Osteoblast (primary cell): Measurements from ENCODE around the gene SREBF2. TPM values are rescaled to one million over a fixed set of nuclear protein-coding genes. Genes with fewer than 3 reads are reported as not detected.

ENCODE experiments used
- DNase-seq: peaks from one replicate; pipeline ENCODE4 v3.0.0; 2011; ENCODE audit warnings: low spot score, mixed read lengths; ENCODE audit not compliant: insufficient read length; ENCODE audit errors: missing footprints
- H2AFZ ChIP-seq: 2 replicates; pipeline ENCODE4 v1.6.0; 2011; ENCODE audit warnings: mild to moderate bottlenecking, low read length
- H3K27ac ChIP-seq: 2 replicates; pipeline ENCODE4 v1.5.1; 2011; ENCODE audit warnings: mild to moderate bottlenecking, low read depth, low read length, moderate library complexity
- H3K27me3 ChIP-seq: 2 replicates; pipeline ENCODE4 v1.6.0; 2012; ENCODE audit warnings: mild to moderate bottlenecking, control low read depth, inconsistent platforms, low read length, moderate library complexity; ENCODE audit not compliant: insufficient read depth
- H3K36me3 ChIP-seq: 2 replicates; pipeline ENCODE4 v1.5.1; 2011; ENCODE audit warnings: mild to moderate bottlenecking, low read length, control low read depth, moderate library complexity; ENCODE audit not compliant: insufficient read depth
- H3K4me1 ChIP-seq: 2 replicates; pipeline ENCODE4 v1.5.1; 2011; ENCODE audit warnings: mild to moderate bottlenecking, low read length, control low read depth, moderate library complexity; ENCODE audit not compliant: insufficient read depth
- H3K4me2 ChIP-seq: 2 replicates; pipeline ENCODE4 v1.6.0; 2011; ENCODE audit warnings: mild to moderate bottlenecking, low read length; ENCODE audit not compliant: insufficient read depth
- H3K4me3 ChIP-seq: fragments of 200-600 bp; sonication (generic); 3 replicates; pipeline ENCODE4 v1.5.1; 2012; ENCODE audit warnings: mild to moderate bottlenecking, low read length, inconsistent platforms; ENCODE audit not compliant: insufficient read depth
- H3K79me2 ChIP-seq: 2 replicates; pipeline ENCODE4 v1.6.0; 2012; ENCODE audit warnings: mild to moderate bottlenecking, low read length, control low read depth, inconsistent platforms; ENCODE audit not compliant: insufficient read depth
- H3K9me3 ChIP-seq: 2 replicates; pipeline ENCODE4 v1.5.1; 2011; ENCODE audit warnings: low read depth, low read length, control low read depth
- H4K20me1 ChIP-seq: 2 replicates; pipeline ENCODE4 v1.6.0; 2012; ENCODE audit warnings: mild to moderate bottlenecking, low read length, control low read depth; ENCODE audit not compliant: insufficient read depth
- total RNA-seq: library from RNA; depleted of rRNA; stranded (reverse); fragments of >200 nt; gene quantifications from 2 replicates; pipeline ENCODE4 v1.2.3, GENCODE V29; 2012
- TF ChIP-seq, protein P1 (sequence below): IDR thresholded peaks from 2 replicates; pipeline ENCODE4 v1.5.1; 2011; ENCODE audit warnings: mild to moderate bottlenecking, low read depth, low read length, moderate library complexity; ENCODE audit errors: extremely low read depth

The SREBF2 gene
- total RNA-seq, 1 donor, result 80.3 TPM

DNA sequence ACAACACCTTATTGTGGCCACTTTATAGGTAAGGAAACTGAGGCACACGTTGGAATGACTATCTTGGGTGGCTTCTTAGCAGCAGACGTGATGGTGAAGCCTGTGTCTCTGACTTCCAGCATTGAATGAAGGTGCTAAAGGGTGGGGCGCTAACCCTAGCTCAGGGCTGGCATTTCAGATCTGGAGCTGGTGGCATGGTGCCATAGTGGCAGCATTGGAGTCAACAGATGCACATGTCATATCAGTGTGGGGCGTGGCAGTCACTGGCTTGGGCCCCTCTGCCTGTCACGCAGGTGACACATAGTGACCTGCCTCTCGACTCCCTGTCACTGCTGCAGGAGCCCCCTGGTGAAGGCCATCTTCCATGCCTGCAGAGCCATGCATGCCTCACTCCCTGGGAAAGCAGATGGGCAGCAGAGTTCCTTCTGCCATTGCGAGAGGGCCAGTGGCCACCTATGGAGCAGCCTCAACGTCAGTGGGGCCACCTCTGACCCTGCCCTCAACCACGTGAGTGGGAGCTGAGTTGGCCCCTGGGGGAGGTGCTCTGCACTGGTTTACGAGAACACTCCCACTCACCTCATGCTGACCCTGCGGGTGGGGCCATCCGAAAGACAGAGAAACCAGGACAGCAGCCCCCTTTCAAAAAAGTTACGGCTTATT, 67.2 kb downstream of the SREBF2 start:
- Histone ChIP-seq H4K20me1 (peaks cover 8% of the 10 kb centered on the region), H3K9me3 (no peaks in the 10 kb centered on the region), H3K79me2 (no peaks in the 10 kb centered on the region), H3K36me3 (peaks cover 37% of the 10 kb centered on the region), H3K4me2 (no peak overlapping the region), H3K27me3 (no peaks in the 10 kb centered on the region), H3K4me3 (no peak overlapping the region), H3K27ac (no peak overlapping the region), H2AFZ (no peak overlapping the region), H3K4me1 (no peaks in the 10 kb centered on the region)
- no peak for DNase-seq
- TF ChIP-seq, protein P1, sequence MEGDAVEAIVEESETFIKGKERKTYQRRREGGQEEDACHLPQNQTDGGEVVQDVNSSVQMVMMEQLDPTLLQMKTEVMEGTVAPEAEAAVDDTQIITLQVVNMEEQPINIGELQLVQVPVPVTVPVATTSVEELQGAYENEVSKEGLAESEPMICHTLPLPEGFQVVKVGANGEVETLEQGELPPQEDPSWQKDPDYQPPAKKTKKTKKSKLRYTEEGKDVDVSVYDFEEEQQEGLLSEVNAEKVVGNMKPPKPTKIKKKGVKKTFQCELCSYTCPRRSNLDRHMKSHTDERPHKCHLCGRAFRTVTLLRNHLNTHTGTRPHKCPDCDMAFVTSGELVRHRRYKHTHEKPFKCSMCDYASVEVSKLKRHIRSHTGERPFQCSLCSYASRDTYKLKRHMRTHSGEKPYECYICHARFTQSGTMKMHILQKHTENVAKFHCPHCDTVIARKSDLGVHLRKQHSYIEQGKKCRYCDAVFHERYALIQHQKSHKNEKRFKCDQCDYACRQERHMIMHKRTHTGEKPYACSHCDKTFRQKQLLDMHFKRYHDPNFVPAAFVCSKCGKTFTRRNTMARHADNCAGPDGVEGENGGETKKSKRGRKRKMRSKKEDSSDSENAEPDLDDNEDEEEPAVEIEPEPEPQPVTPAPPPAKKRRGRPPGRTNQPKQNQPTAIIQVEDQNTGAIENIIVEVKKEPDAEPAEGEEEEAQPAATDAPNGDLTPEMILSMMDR, result no peak

DNA sequence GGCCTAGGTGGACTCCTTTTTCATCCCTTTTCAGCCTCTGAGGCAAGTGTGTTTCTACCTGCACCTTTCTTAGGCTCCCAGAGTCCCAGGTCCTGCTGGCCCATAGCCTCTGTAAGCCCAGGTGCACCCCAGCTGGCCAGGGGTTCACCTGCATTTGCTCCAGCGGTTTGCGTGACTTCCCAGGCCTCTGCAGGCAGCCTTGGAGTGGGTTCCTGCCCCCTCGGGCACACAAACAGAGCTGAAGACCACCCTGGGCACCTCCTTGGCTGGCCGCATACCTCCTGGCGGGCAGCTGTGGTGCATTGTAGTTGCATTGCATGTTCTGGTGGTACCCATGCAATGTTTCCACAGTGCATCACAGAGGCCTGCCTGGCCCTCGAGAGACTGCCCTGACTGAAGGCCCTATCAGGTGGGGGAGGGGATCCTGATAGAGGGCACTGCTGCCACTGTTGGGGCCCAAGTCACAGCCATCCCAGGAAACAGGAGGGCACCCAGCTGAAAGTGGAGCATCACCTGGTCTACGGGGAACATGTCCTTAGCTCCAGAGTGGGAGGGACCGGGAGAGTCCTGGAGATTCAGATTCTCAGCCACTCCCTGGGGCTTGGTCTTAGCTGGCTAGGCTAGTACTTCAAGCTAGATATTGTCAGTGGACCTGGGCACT, 67.9 kb downstream of the SREBF2 start:
- DNase-seq, result peak; percentile 66
- no peaks in the 10 kb centered on the region for H3K27me3 ChIP-seq
- H3K79me2 ChIP-seq, result no peaks in the 10 kb centered on the region
- peaks cover 37% of the 10 kb centered on the region for H3K36me3 ChIP-seq
- TF ChIP-seq, protein P1, result no peak
- H3K4me2 ChIP-seq, result no peak overlapping the region
- no peaks in the 10 kb centered on the region for H3K9me3 ChIP-seq
- no peak overlapping the region for H3K4me3 ChIP-seq
- no peak overlapping the region for H3K27ac ChIP-seq
- H2AFZ ChIP-seq, result no peak overlapping the region
- peaks cover 8% of the 10 kb centered on the region for H4K20me1 ChIP-seq
- no peaks in the 10 kb centered on the region for H3K4me1 ChIP-seq

DNA sequence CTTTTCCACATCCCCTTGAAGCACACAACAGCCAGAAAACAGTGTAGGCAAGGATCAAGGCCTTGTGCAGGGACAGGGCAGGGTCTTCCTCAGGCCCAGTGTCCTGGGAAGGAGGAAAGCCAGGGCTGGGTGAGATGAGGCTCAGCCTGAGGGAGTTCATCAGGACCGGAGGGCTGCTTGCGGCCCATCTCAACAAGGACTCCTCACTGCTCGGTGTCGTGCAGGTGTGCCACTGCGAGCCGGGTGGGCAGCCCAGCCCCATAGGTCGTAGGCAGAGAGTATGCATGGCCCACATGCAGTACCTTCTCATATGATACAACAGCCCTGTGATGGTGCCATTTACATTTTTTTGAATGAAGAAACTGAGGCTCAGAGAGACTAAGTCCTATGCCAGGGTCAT, 69.1 kb downstream of the SREBF2 start:
- H3K4me3 ChIP-seq, result no peak overlapping the region
- no peak for DNase-seq
- H3K27me3 ChIP-seq, result no peaks in the 10 kb centered on the region
- H3K4me1 ChIP-seq, result no peaks in the 10 kb centered on the region
- H3K79me2 ChIP-seq, result no peaks in the 10 kb centered on the region
- TF ChIP-seq, protein P1, result no peak
- H3K4me2 ChIP-seq, result no peak overlapping the region
- H3K27ac ChIP-seq, result no peak overlapping the region
- peaks cover 37% of the 10 kb centered on the region for H3K36me3 ChIP-seq
- H3K9me3 ChIP-seq, result no peaks in the 10 kb centered on the region
- H4K20me1 ChIP-seq, result peaks cover 8% of the 10 kb centered on the region
- H2AFZ ChIP-seq, result no peak overlapping the region

DNA sequence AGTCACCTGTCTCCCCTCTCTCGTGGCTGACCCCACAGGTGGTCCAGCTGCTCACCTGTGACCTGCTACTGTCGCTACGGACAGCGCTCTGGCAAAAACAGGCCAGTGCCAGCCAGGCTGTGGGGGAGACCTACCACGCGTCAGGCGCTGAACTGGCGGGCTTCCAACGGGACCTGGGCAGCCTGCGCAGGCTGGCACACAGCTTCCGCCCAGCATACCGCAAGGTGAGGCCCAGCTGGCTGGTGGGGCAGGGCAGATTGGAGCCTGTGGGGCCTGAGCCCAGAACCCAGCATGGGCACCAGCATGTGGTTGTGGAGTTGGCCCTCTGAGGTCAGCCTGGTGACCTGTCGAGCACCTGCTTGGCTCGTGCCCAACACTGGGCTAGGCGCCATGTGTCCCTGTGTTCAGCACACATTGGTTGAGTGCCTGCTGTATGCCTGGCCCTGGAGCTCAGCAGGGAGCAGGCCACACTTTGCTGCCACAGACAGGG, 70.1 kb downstream of the SREBF2 start:
- H3K4me1 ChIP-seq, result no peaks in the 10 kb centered on the region
- DNase-seq, result no peak
- peaks cover 33% of the 10 kb centered on the region for H3K36me3 ChIP-seq
- peaks cover 14% of the 10 kb centered on the region for H4K20me1 ChIP-seq
- H3K27me3 ChIP-seq, result no peaks in the 10 kb centered on the region
- H3K4me2 ChIP-seq, result no peak overlapping the region
- TF ChIP-seq, protein P1, result no peak
- no peaks in the 10 kb centered on the region for H3K9me3 ChIP-seq
- H3K27ac ChIP-seq, result no peak overlapping the region
- no peak overlapping the region for H3K4me3 ChIP-seq
- H3K79me2 ChIP-seq, result no peaks in the 10 kb centered on the region
- H2AFZ ChIP-seq, result no peak overlapping the region
